ENCODE results near the gene ANP32D.

DNA sequence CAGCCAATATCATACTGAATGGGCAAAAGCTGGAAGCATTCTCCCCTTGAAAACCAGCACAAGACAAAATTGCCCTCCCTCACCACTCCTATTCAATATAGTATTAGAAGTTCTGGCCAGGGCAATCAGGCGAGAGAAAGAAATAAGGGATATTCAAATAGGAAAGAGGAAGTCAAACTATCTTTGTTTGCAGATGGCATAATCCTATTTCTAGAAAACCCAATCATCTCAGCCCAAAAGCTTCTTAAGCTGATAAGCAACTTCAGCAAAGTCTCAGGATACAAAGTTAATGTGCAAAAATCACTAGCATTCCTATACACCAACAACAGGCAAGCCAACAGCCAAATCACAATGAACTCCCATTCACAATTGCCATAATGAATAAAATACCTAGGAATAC, 21.0 kb upstream of the ANP32D start:
- TF ChIP-seq NCOA1 (IDR thresholded peaks at IDR 0.05; ENCODE audit: low read depth): no peak
- no peak for TF ChIP-seq ETV6 (IDR thresholded peaks at IDR 0.05; ENCODE audit: borderline replicate concordance in 1 of 2, low read depth in 2 of 2, low read length in 1 of 2)
- TF ChIP-seq ETV6 (CRISPR knock-in tag; IDR thresholded peaks at IDR 0.05; ENCODE audit: borderline replicate concordance): no peak
- peak; percentile 69 for TF ChIP-seq TCF3 (CRISPR knock-in tag; IDR thresholded peaks at IDR 0.05)
- no peak for TF ChIP-seq ZNF324 (CRISPR knock-in tag; IDR thresholded peaks at IDR 0.05)
- no peak for TF ChIP-seq KAT7 (CRISPR knock-in tag; IDR thresholded peaks at IDR 0.05; ENCODE audit: borderline replicate concordance)
- TF ChIP-seq, protein P1, sequence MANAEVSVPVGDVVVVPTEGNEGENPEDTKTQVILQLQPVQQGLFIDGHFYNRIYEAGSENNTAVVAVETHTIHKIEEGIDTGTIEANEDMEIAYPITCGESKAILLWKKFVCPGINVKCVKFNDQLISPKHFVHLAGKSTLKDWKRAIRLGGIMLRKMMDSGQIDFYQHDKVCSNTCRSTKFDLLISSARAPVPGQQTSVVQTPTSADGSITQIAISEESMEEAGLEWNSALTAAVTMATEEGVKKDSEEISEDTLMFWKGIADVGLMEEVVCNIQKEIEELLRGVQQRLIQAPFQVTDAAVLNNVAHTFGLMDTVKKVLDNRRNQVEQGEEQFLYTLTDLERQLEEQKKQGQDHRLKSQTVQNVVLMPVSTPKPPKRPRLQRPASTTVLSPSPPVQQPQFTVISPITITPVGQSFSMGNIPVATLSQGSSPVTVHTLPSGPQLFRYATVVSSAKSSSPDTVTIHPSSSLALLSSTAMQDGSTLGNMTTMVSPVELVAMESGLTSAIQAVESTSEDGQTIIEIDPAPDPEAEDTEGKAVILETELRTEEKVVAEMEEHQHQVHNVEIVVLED (CRISPR knock-in tag; IDR thresholded peaks at IDR 0.05): no peak
- TF ChIP-seq CREM (IDR thresholded peaks at IDR 0.05; ENCODE audit: low read depth): no peak
- TF ChIP-seq FIP1L1 (IDR thresholded peaks at IDR 0.05; ENCODE audit: low read depth, low read length, poor library complexity, severe bottlenecking): no peak
- no peak for TF ChIP-seq CTCF (IDR thresholded peaks at IDR 0.05 in 2 of 3, conservative IDR thresholded peaks at IDR 0.05 in 1 of 3; ENCODE audit: insufficient read depth in 2 of 3, low read depth in 1 of 3, low read length in 3 of 3)
- no peak for TF ChIP-seq FOS (IDR thresholded peaks at IDR 0.05; ENCODE audit: extremely low read depth, insufficient read length)
- no peak for TF ChIP-seq CTBP1 (IDR thresholded peaks at IDR 0.05; ENCODE audit: borderline replicate concordance)
- no peak for TF ChIP-seq MYC (IDR thresholded peaks at IDR 0.05; ENCODE audit: low read depth, low read length)
- no peak for TF ChIP-seq MYC (CRISPR knock-in tag; IDR thresholded peaks at IDR 0.05; ENCODE audit: borderline replicate concordance, low read depth)
- TF ChIP-seq NR2C2 (CRISPR knock-in tag; IDR thresholded peaks at IDR 0.05): no peak
- TF ChIP-seq NR2C2 (tag; IDR thresholded peaks at IDR 0.05): no peak
- TF ChIP-seq MEIS2 (IDR thresholded peaks at IDR 0.05; ENCODE audit: partially characterized antibody): no peak
